ENCODE measurements around the gene MEIKIN.

MEIKIN gene, protein sequence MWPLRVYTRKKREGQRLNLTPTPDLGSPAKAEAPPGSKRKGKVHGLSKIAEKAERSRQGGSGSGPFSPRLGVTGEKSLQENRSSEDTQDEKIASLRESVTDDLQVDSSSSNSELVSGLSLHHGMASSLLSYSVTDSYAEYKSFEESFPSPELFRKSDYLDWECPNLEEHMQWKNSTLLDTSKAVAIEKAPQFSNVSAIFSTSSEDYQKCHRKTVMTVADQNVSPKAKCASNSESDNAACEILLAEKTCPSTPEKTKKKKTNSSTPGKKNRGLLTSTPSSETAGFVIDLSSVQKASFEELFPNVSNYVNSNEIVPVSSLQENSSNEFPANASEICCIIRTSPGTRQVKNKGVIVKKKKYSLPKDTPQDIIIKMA

DNA sequence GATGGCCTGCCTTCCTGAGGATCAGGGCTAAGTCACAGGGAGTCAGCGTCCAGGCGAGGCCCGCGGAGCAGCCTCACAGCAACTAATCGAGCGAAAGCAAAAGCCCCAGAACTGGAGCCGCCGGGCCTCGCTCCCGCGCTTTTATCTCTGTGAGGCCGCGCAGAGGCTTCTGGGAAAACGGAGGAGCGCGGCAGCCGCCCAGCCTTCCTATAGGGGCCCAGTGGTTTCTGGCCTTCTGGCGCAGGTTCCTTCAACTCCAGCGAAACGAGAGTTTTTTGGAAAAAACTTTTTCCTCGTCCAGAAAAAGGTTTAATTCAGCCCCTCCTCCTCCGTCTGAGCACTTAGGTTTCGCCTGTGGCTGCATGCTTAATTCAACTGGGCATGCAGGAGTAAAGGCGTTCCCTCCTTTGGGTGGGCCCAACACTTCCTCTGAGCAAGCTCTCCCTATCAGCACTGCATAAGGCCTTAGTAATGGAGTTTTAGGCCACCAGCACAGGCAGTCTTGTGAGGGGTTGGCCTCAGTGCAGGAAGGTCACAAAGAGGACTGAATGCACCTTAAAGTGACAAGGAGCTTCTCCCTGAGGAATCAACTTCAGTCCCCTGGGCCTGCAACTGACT is at the start of gene MEIKIN:
Gene MEIKIN (minus strand): TSS at position 113 of the 618 bp plus-strand sequence. CDS start 158 bp downstream, outside the sequence.
- no peak for DNase-seq

DNA sequence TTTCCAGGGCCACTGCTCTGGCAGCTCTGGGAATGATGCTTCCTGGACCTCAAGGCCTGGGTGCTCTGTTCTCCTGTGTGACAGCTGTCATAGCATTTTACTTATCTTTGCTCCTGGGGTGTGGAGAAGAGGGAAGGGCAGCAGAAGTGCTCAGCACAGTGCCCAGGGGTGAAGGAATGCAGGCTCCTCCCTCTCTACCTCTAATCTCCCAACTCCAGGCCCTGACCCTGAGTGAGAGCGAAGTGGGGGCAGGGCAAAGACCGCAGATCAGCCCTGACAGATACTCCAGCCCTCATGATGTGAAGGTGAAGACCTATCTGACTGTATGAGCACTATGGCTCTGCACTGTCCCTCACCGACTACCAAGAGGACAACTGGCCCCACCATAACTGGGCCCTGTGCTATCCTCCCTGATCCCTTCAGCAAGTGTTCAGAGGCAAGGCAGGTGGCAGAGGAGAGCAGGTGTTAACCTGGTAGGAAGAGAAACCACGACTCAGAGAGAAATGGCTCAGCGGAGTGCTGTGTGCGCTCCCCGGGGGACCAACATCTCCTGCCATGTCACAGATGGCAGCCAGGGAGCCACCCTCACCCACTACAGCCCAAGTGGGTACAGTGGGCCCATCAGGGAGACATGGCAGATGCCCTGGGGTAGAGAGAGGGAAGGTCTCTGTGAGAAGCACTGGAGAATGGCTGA is 49.2 kb upstream of the MEIKIN start:
- no peak for DNase-seq

DNA sequence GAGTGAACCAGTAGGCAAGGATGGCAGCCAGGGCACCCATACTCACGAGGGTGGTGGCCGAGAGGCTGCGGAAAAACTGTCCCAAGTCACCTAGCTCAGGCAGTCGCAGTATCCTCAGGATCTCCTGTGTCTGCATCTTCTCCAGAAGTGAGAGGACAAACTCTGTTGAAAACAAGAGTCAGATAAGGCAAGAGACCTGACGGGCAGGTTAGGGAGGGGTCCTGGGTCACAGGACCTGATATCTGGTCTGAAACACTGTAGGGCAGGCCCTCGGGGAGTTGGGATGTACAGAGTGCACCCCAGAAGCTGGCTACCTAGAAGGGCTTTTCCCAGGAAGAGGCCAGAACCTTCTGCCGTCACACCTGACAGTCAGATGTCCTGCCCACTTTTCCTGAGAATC is 48.6 kb upstream of the MEIKIN start:
- DNase-seq = no peak

DNA sequence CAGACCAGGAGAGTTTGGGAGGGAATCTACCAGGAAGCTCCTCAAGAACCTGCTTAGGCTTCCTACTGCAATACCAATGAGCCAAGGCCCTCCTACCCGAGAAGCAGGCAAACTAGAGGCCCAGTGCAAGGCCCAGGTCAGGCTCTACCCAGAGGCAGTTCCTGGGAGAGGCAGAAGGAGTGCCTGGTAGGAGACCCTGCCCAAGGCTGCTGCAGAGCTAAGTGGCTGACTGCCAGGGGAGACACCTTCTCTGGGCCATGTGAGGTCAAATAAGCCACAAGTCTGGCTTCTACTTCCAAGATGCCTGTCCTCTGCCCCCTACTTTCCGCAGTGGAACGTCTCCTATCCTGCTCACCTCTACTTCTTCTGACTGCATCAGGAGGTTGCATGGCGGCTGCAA is 48.2 kb upstream of the MEIKIN start:
- no peak for DNase-seq

DNA sequence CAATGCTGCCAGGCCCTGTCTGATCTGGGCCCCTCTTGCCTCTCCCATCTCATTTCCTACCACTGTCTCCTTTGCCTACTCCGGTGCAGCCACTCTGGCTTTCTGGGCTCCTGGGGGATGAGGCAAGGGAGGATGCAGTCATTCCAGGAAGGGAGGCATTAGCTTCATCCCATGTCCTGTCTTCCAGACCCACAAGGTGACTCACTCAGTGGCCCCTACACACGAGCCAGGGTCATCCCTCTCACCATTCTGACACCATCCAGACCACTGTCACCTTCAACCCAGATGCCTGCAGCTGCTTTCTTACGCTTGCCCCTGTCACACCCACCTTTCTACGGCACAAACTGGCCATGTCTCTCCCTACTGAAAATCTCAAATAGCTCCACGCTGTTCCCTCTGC is 46.9 kb upstream of the MEIKIN start:
- DNase-seq = no peak

DNA sequence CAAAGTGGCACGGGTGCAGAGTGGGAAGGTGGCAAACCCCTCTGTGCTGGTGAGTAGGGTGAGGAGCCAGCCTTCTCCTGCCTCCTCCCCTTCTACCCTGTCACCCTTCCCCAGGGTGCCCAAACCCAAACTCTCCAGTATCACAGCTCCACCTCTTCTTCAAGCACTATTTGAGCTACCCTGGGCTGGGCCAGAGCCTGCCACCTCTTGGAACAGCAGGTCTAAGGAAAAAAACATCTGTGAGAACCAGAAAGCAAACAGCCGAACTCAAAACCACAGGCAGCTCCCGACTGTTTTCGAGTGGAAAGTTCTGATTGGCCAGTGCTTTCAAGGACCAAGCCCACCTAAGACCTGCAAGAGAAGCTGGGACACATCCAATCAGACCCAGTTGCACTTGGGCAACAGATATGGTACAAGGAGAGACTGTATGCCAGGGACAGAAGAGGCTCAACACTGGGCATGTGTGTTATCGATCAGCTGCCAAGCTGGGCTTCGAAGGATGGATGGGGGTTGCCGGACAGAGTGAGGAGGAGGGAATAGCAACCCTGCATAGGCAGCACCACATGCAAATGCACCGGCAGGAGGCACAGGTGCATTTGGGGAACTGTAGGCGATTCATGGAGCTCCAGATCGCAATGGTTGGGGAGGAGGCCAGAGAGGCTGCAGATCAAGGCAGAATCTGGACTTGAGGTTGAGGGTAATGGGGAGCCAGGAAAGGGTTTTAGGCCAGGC is 46.3 kb upstream of the MEIKIN start:
- DNase-seq = no peak

DNA sequence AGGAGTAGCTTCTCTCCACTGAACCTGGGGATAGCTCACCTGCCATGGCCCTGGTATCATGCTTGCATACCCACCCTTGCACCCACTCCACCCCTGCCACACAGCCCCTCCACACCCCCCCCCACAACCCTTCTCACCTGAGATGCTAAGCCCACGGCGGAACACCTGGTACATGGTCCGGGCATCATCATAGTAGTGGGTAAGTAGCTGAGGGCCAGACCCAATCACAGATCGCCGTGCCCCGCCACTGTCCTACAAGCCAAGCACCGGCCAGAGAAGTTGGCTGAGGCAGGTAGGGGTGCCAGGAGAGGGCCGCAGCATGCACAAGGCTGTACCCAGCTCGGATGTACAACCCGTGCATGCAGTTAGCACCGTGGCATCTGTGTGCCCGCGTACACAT is 45.3 kb upstream of the MEIKIN start:
- DNase-seq = no peak

DNA sequence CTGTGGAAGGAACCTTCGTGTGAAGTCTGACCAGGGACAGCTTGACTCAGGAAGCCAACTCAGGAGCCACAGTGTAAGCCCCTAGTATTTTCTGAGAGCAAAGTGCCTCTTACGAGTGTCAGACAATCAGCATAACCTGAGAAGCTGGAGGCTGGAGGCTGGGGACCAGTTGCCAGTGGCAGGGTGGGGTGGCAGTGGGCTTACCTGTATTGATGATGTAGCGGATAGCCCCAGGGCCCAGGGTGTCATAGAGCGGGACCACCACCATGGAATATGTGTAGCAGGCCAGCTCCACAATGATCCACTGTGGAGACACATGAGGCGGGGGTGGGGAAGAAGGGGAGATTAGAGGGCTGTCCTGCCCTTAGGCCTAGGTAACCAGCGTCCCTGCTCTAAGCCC is 43.1 kb upstream of the MEIKIN start:
- DNase-seq = no peak

DNA sequence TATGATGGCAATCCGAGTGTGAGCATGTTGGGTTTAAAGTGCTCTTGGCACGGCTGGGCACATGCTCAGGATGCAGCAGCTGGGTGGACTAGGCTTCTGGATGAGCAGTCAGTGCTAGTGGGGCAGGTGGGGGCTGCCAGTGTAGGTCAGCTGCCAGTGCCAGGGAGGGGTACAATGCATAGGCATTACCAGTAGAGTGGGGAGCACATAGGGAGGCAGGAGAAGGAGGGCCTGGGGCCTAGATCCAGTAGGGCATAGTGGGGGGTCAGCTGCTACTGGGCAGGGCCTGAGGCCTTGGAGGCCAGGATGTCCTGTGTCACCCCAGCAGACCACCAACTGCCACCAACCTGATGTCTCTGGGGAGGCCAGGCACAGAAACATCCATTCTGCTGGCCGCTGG is 41.8 kb upstream of the MEIKIN start:
- no peak for DNase-seq

DNA sequence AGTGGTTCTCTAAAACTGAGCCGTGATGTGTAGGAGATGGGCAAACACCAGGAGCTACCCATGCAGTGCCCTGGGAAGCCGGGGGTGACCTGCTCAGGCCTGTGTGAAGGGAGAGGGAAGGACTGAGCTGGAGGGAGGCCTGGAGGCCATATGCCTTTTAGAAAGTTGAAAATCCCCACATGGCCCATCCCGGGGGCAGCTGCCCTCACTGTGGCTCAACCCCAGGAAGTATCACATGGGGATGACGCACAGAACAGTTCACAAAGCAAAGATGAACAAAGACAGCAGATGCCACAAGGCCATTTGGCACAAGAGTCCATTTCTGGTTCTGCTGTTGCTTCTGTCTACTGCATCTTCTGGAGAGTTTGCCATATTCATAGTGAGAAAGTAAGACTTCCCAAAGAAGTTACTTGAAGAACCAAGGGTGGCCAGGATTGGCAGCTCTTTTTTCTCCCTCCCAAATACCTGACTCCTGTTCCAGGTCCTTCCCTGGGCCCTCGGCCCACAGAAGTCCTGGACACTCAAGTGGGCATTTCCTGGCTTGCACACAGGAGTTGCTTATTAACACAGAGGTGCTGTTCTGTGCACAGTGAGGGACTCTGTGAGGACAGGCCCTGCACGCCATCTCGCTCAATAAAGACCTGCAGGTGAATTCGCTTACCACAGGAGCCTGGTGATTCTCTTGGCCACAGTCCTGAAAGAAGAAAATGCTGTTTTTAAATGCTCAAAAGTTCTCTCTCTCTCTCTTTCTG is 40.9 kb upstream of the MEIKIN start:
- no peak for DNase-seq

DNA sequence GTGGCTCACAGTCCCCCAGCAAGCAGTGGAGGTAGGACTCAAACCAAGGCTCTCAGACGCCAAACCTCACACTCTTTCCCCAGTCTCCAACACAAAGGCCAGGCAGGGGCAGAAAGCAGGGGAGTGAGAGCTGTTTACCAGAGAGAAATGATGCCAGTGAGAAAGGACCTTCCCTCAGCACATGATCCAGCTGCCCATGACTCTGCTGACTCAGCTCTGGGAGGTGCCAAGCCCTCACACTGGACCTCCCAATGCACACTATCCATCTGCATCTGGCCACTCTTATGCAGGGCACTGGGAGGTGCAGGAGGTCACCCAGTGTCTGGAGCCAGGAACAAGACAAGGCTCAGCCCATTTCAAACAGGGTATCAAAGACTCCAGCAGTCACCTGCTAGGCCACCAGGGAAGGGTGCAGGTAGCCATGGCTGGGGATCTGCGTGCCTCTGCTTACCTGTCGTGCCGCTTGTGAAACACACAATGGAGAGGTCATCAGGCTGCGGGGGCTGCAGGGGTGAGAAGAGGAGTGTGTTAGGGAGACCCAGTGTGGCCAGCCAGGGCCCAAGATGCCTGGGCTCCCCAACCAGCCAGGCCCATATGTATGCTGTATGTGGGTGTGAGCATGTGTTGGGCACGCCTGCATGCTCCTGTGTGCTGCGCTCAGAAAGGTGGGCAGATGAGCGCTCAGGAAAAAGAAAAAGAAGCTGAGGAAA is 39.6 kb upstream of the MEIKIN start:
- no peak for DNase-seq

DNA sequence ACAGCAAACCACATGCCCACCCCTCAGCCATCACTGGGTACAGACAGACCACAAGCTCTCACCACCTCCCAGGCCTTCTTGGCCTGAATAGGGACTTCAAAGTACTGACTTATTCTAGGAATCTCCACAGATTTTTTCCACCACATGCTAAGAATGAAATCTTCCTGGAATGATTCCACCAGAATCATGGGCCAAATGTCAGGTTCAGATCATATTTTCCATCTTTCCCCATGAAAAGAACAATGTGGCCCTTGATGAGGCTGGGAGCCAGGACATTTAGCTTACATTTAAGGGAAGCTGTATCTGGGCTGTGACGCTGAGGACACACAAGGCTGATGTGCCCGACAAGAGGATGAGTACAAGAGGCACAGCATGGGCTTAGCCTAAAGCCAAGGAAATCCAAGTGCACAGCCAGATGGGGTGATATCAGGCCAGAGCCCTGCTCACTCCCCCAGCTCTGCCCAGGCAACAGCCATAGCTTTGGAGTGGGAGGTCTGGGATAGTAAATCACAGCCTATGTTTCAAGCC is 37.8 kb upstream of the MEIKIN start:
- DNase-seq = no peak

DNA sequence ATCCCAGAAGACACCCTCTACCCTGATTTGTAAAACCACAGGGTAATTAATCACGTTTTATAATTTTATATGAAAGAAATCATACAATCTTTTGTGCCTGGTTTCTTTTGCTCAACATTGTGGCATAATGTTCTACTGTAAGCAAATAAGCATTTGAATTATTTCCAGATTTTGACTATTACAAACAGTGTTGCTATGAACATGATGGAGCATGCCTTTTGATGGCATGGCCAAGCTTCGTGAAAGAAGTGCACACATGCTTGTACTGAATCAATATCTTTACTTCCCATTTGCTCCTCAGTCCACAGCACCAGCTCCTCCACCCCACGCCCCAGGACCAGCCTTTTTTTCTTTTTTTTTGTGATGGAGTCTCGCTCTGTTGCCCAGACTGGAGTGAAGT is 36.1 kb upstream of the MEIKIN start:
- DNase-seq = no peak

DNA sequence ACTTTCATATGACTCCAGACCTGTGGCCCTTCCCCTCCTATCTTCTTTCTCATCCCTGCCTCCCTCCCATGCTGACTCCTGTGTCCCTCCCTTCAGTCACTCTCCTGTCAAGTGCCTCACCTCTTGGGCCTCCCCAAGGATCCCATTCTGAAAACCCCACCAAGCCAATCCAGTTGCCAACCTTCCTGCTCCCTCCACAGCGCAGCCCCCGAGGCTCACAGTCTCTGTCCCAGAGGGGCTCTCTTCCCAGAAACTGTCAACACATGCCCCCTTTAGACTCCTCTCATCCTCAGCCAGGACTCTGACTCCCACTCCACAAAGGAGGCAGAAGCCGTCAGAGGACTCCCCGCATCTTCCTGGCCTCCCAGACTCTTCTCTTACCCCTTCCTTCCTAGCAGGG is 35.2 kb upstream of the MEIKIN start:
- no peak for DNase-seq

DNA sequence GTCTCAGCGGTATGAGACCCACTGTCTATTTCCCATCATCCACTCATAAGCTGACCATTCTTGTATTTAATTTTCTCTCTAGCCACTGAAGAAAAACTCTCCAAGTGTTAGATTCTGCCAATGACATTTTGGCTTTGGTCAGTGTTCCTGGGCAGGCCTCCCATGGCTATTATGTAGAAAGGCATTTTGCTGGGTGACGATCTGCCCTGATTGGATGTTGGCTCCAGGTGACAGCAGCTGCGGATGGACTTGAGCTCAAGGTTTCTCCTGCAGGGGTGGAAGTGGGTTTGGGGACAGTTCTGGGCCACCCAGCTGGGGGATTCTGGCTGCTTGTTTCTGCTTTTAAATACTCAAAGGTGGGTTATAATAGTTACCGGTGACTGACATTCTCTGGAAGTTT is 34.4 kb upstream of the MEIKIN start:
- no peak for DNase-seq

DNA sequence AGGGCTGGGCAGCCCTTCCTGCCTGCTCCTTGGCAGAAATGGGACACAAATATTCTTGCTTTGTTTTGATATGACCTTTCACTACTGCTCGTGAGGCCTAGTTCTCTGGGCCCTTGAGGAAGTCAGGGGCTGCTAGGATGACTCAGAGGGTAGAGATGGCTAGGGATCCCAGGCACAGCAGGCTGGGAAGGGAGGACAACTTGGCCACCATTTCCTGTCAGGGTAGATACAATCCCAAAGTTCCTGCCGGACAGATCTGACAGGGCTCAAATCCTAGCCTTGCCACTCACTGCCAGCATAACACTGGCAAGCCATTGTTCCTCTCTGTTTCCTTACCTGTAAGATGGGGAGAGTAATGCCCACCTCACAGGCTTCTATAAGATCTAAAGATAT is 31.7 kb upstream of the MEIKIN start:
- DNase-seq = no peak

DNA sequence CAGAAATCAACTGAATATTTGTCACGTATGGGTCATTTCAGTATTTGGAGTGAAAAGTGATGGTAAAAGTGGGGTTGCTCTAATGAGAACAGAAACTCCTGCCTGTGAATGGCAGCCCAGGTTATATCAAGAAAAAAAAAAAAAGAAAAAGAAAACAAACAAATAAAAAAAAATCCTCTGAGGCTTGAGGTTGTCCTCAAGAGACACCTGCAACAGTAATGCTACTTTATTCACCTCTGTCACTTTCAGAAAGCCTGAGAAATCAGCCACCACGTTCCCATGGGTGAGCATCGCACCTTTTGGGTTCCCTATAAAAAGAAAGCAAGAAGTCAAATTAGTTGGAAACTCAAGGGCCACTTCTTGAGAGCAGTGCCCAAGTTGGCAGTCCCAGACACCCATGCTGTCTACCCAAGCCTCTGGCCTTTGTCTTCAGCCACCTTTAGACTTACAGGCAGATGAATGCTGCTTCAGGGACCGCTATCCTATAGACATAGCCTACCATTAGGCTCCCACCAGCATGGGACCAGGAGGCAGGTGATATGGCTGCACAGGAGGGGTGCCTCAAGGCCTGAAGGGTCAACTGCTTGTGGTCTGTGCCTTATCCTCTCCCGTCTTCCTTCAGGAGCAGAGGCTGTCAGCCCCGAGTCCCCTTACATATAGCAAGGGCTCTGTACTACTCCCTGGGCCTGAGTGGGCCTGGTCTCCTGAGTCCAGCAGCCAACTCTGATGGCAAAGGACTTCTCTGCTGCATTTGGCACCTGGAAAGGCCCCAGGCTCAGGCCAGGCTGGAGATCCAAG is 31.1 kb upstream of the MEIKIN start:
- DNase-seq = no peak

DNA sequence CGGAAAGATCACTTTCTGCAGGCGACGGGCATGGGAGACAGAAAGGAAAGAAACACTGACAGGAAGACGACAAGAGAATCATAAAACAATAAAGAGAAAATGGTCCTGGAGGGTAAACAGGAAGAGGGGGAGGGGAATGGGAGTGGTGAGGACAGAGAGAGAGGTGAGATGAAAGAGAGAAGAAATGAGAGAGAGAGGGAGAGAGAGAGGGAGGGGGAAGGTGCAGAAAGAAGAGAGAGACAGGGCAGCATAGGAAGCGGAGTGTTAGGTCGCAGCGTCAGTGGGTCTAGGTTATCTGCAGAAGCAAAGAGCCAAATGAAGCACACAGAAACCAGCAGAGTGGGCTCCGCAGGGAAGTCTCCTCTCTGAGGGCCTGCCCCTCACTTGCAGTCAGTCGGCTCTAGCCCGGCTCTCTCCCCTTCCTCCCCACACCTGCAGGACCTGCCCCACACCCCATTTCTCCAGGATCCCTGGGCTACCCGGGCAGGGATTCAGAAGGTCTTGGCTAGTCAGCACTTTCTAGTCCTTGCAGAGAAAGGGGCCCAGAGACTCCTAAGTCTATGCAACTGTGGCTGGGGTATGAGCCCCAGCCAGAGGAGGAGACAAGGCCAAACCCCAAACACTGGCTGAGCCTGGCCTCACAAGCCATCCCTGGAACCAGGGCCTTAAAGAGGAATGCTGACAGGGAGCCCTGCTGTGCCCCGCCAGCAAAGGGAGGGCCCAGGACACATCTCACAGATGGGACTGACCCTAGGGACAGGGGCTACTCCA is 29.7 kb upstream of the MEIKIN start:
- DNase-seq = peak in 1 of 2 donors; percentile 52

DNA sequence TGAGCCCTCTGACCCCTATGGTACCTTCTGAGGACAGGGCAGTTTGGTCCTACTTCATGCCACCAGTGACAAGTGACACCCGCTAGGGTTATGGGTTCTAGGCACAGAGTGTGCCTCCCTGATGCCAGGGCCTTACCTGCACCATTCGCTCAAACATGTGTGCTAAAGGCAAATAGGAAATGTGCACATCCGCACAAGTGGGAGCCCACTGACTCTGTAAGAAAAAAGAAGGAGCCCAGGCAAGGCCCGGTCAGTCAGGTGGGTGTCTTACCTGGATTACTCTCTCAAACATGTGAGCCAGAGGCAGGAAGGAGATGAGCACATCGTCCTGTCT is 29.1 kb upstream of the MEIKIN start:
- no peak for DNase-seq

DNA sequence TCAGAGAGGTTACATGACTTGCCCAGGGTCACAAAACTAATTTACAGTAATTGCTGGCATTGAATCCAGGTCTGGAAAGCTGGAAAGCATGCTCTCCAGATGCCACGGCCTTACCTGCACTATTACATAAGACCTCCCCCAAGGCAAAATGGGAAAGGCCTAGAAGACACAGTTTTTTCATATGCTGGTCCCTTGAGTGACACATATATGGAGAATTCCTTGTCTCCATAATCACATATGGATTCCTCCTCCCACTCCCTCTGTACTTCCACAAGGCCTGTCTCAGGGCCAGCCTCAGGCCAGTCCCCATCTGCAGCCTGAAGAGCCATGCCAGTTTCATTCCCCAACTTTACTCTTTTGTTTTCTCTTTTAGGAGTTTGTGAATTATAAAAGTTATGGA is 28.6 kb upstream of the MEIKIN start:
- DNase-seq = no peak
